GM18508 (cell line): ENCODE measurements around the gene ARHGAP27.
"Not testable (repeated sequence)": the region's sequence is repeated elsewhere in the genome, so short reads cannot be mapped to it uniquely, and the experiment has no call there.

Source experiments
- ATAC-seq: cut with Tn5 transposase; IDR thresholded peaks from one replicate; pipeline ENCODE4 v1.9.1; 2021; ENCODE audit warnings: moderate number of reproducible peaks; ENCODE audit not compliant: insufficient read depth, unreplicated experiment

Gene ARHGAP27

DNA sequence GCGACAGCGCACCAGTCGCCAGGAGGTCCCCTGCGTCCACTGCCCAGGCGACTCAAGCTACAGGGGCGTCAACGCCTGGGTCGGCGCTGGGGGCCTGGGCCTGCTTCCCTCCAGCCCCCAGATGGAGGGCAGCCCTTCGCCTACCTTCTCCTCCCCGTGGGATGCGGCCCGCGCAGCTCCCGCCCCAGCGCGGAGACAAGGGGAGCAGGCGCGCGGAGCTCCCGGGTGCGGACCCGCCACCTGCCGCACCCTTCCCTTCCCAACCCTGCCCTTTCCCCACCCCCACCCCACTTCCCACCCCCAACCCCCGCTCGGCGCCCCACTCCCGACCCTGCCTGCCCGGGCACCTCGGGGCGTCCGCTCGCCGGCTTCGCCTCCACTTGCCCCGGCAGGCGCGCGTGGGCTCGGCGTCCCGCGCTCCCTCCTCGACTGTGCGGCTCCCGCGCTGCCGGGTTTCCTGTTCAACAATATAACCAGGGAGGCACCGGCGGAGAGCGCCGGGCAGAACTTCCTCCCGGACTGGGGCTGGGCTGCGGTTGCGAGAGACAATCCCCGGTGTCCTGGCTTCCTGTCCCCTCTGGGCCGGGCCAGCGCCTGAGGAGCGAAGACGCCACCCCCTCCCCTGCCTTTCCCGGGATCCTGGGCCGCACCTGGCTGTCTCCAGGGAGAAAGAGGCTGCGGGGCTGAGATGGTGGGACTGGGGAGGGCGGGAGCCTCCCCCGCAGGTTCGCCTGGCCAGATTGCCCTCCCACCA is at the start of gene ARHGAP27:
Gene ARHGAP27, minus strand, starts transcription at position 466 of the 754 bp plus-strand sequence. CDS start 2,591 bp downstream, outside the sequence.
- ATAC-seq = no peak

DNA sequence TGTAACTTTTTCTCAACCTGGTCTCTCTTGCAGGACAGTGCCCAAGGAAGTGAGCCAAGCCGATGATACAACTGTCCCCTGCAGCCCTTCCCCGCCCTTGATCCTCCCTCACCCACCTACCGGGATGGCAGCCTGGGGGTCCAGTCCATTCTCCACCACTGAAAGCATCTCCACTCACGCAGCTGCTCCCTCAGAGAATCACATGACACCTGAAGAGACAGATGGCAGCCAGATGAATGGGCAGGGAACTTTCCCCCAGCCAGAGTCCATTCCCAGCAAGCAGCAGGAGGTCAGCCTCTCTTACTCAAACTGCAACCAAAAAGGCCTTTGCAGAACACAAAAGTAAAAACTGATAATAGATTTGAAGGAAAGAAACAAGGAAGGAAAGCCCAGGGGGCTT is 49.6 kb upstream of the ARHGAP27 start:
- not testable (repeated sequence) for ATAC-seq

GRCh38 chr17:45475436-45475835 is 42.8 kb upstream of the ARHGAP27 start:
- ATAC-seq = not testable (repeated sequence)

DNA sequence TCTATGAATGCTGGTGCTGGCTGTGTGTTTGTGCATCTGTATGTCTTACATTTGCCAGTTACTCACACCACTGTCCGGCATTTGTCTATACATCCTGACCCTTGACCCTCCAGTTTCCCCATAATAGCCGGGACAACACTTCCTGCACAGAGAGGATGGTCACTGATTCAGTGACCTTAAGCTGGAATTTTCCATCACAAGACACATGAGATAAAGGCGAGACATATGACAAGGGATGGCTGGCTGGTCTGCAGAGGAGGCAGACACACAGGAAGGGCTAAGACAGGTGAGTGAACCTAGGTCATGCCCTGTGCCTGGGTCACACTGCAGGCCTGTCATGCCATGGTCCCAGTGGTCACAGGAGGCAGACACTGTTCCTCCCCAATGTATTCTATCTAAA is 39.6 kb upstream of the ARHGAP27 start:
- not testable (repeated sequence) for ATAC-seq

DNA sequence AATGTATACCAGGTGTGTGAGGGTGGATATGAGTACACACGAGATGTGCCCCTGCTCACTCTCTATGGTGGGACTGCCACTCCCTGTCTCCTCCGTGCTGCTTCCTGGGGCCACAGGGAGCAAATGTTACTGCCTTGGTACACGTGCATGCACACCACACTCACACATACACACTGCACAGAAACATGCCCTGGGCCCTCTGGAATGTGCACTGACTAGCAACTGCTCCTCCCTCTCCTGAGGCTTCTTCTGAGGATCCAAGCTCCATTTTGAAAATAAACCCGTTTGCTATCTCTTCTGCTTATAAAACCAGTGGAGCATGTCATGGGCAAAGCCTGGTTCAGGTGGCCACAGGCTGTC is 36.5 kb upstream of the ARHGAP27 start:
- ATAC-seq = not testable (repeated sequence)

DNA sequence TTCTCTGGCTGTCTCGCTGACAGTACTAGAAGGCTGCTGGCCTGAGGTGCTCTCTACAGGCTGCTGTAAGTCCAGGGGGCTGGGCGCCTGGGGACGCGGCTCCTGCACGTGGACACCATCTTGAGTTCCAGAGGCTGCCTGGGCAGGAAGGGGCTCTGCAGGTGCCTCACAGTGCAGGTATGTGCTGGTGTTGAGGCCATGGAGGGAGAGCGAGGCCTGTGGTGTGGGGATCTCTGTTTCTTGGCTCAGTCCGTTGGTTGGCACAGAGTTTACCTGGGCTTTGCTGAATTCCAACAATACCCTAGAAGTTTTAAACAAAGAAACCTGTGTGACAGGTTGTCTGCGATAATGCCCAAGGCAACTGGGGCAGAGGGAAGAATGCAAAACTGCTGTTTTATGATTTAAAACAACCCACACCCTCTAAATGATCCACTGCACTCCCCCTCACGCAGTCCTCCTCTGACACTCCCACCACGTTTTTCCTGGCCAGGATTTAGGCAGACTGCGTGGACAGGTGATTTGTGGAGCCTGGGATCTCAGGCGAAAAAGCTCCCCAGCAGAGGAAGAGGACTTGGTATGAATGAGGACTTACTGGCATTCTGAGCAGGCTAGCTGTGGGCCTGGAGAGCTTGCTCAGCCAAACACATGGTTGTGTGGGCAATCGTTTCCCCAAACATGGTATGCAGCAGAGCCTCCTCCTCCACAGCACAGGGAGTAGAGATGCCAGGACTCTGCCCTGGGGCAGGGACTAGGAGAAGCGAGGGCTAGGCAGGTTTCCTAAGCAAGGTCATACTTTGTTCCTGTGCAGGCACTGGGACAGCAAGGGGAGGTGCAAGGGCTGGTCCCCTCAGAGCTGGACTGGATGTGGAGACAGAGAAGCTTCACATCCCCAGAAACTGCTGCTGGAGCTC is 35.9 kb upstream of the ARHGAP27 start:
- ATAC-seq = not testable (repeated sequence)

DNA sequence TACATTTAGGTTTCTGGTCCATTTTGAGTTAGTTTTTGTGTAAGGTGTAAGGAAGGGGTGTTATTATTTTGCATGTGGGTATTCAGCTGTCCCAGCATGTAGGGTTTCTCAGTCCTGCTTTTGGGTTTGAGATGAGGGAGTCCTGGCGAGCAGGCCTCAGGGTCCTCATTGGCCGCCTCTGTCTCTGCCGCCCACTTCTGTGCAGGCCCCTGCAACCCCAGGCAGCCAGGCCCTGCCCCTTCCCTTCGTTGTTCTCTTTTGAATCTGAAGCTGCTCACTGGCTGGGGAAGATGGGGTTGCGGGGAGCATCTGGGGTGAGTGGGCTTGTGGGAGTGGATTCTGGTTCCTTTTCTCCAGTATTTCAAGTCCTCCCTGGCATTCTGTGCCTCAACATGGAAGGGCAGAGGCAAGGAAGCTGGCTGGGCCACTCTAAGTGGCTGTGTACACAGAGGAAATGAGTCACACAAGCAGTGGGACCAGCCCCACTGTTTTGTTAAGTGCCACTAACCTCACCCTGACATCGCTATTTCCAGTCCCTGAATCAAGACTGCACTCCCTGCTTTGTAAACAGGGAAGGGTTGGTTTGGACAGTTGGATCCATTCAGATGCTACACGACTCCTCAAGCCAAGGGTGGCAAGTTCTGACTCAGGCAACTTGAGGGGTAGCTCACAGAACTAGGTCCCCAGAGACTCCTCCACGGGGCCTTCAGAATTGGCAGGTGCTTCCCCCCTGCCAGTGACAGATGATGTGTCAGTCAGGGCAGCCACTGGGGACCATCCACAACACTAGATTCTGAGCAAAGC is 29.1 kb upstream of the ARHGAP27 start:
- ATAC-seq = not testable (repeated sequence)

GRCh38 chr17:45460422-45460821 is 27.8 kb upstream of the ARHGAP27 start:
- ATAC-seq = not testable (repeated sequence)

GRCh38 chr17:45454341-45454740 is 21.7 kb upstream of the ARHGAP27 start:
- ATAC-seq = not testable (repeated sequence)

DNA sequence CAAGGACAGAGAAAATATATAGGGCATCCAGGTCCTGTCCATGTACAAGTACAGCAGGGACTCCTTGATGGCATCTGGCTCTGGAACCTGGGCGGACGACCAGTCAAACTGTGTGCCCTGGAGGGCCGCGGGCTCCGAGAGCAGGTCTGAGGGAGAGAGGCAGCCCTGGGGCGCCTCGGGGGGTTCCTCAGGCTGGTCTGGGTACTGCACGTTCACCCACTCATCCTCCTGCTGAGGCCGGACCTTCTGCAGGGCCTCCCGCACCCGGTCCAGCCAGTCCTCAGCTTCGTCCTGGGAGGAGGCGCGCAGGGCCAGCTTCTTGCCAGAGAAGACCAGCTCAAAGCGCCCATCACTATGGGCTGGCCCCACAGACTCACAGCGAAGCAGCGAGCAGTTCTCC is 21.1 kb upstream of the ARHGAP27 start:
- not testable (repeated sequence) for ATAC-seq

- not testable (repeated sequence) for ATAC-seq
These were observed 20.5 kb upstream of the ARHGAP27 start for GRCh38 chr17:45453225-45453534.

DNA sequence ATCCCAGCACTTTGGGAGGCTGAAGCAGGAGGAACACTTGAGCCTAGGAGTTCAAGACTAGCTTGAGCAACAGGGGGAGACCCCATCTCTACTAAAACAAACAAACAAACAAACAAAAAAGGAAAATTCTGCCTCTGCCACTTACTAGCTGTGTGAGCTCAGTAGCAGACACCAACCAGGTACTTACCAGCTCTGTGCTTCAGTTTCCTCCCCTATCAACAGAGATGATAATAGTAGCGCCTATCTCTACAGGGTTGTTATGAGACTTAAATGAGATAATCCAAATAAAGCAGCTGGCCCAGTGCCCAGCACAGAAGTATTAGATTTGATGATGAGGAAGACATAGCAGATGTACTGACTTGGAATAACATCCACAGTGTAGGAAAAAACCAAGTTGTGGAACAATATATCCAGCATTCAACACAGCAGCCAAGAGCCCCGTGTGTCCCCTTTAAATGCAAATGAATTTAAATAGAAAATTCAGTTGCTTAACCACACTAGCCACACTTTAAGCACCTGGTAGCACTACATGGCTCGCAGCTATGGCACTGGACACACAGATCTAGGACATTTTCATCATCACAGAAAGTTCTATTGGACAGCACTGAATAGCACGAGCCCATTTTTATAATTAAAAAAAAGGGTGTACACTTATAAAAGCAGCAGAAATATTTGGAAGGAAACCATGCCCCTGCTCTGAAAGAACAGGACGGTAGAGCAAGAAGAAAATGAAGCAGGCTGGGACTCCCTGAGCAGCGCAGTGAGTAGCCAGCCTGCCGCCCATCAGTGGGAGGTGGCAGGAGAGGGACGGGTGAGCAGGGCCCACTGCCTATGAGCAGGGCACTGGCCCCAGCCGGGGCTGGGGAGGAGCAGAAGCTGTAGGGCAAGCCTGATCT is 19.9 kb upstream of the ARHGAP27 start:
- ATAC-seq = not testable (repeated sequence)

- ATAC-seq = not testable (repeated sequence)
These were observed 19.0 kb upstream of the ARHGAP27 start for GRCh38 chr17:45451660-45452059.

- no peak for ATAC-seq
These were observed 18.5 kb upstream of the ARHGAP27 start for GRCh38 chr17:45451131-45451530.

DNA sequence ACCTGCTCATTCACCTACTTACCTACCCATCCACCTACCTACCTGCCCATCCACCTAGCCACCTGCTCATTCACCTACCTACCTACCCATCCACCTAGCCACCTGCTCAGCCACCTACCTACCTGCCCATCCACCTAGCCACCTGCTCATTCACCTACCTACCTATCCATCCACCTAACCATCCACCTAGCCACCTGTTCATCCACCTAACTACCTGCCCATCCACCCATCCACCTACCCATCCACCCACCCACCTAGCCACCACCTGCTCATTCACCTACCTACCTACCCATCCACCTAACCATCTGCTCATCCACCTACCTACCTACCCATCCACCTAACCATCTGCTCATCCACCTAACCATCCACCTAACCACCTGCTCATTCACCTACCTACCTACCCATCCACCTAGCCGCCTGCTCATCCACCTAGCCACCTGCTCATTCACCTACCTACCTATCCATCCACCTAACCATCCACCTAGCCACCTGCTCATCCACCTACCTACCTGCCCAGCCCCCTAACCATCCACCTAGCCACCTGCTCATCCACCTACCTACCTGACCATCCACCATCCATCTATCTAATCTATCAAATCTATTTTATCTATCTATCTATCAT is 17.1 kb upstream of the ARHGAP27 start:
- ATAC-seq = not testable (repeated sequence)

GRCh38 chr17:45449260-45449659 is 16.6 kb upstream of the ARHGAP27 start:
- not testable (repeated sequence) for ATAC-seq

GRCh38 chr17:45448483-45448882 is 15.8 kb upstream of the ARHGAP27 start:
- not testable (repeated sequence) for ATAC-seq

DNA sequence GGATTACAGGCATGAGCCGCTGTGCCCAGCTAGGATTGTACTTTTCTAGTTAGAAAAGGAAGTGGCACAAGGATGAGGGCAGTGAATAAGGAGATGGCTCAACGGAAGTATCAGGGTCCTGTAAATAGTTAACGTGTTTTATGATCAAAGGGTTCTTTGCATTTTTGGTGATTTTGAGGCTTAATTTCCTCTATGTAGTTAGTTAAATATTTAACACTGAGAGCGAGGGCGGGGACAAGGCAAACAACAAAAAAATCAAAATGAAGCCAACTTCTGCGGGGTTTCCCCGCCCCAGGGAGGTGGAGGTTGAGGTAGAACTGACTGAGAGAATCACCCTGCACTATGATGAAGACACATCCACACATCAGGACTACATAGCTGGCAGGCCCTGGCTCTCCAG is 15.4 kb upstream of the ARHGAP27 start:
- ATAC-seq = not testable (repeated sequence)

- ATAC-seq = not testable (repeated sequence)
These were observed 15.0 kb upstream of the ARHGAP27 start for GRCh38 chr17:45447650-45448049.
